ENCODE results near the gene NPAS2.

GRCh38 chr2:100833331-100833730 is 13.4 kb downstream of the NPAS2 start:
- no peak for TF ChIP-seq SP1 (IDR thresholded peaks at IDR 0.05)
- no peak for TF ChIP-seq FOXK2 (IDR thresholded peaks at IDR 0.05)
- no peak for TF ChIP-seq FOXA1 (IDR thresholded peaks at IDR 0.05)
- no peak for TF ChIP-seq ZNF384 (IDR thresholded peaks at IDR 0.05)
- TF ChIP-seq SUZ12 (IDR thresholded peaks at IDR 0.05): no peak
- no peak for TF ChIP-seq FOXM1 (IDR thresholded peaks at IDR 0.05; ENCODE audit: borderline replicate concordance)

Data from HEK293T (cell line).